Measurements from ENCODE around the gene ANXA2. TPM values are rescaled to one million over a fixed set of nuclear protein-coding genes. Genes with fewer than 3 reads are reported as not detected.

The ANXA2 gene
- total and polyA plus RNA-seq, 10 of the 15 experiments (the other 5 are each of a cell fraction or from before 2014, with no cell fraction given): 135 to 540 (median 281) TPM

- no peak for TF ChIP-seq CUX1 (IDR thresholded peaks at IDR 0.05; ENCODE audit: insufficient replicate concordance, low read depth, low read length)
- no peak for TF ChIP-seq ZNF592 (IDR thresholded peaks at IDR 0.05)
- no peak for TF ChIP-seq JUND (IDR thresholded peaks at IDR 0.05; ENCODE audit: low read depth, low read length)
- TF ChIP-seq MTA2 (IDR thresholded peaks at IDR 0.05; ENCODE audit: low read depth): no peak
These were observed 46.6 kb upstream of the ANXA2 start (continued) for GRCh38 chr15:60444289-60444912.
